Type B pancreatic cell (in vitro differentiated cells): ENCODE data around the gene WNT3. TPM values are rescaled to one million over a fixed set of nuclear protein-coding genes. Genes with fewer than 3 reads are reported as not detected.
A peak's percentile ranks its signal among the peaks of the same experiment; 100 is the strongest.

ENCODE experiments used
- DNase-seq: peaks from one replicate; pipeline ENCODE4 v3.0.0; 2021; ENCODE audit warnings: mixed read lengths; ENCODE audit not compliant: unreplicated experiment; ENCODE audit errors: extremely low spot score
- H3K27ac Mint-ChIP-seq: 2 replicates; pipeline ENCODE4 v1.8.0; 2021; ENCODE audit warnings: mild to moderate bottlenecking, mixed read lengths
- H3K27me3 Mint-ChIP-seq: 2 replicates; pipeline ENCODE4 v1.8.0; 2021; ENCODE audit warnings: mixed read lengths
- H3K36me3 Mint-ChIP-seq: 2 replicates; pipeline ENCODE4 v1.8.0; 2021; ENCODE audit warnings: mixed read lengths
- H3K4me1 Mint-ChIP-seq: one replicate; pipeline ENCODE4 v1.8.0; 2021; ENCODE audit warnings: mixed read lengths; ENCODE audit not compliant: unreplicated experiment
- H3K4me3 Mint-ChIP-seq: 2 replicates; pipeline ENCODE4 v1.8.0; 2021; ENCODE audit warnings: mild to moderate bottlenecking, mixed read lengths
- H3K9me3 Mint-ChIP-seq: 2 replicates; pipeline ENCODE4 v1.8.0; 2021; ENCODE audit warnings: mixed read lengths
- CTCF ChIP-seq: fragments of 200-600 bp; sonication (generic); conservative IDR thresholded peaks from 2 replicates; pipeline ENCODE4 v1.5.0; 2021; ENCODE audit warnings: antibody characterized with exemption, mild to moderate bottlenecking
- total RNA-seq: library from RNA; stranded (reverse); gene quantifications from 2 replicates; pipeline ENCODE4 v1.2.1, GENCODE V29; 2021; ENCODE audit warnings: low replicate concordance

Gene WNT3
- total RNA-seq, 1 donor from 2014 or later: 14.1 TPM

- Mint-ChIP-seq H3K27me3 (no peaks in the 10 kb centered on the region), H3K36me3 (peaks cover 4% of the 10 kb centered on the region), H3K4me3 (peak overlapping the region; percentile 71), H3K27ac (peak overlapping the region; percentile 51), H3K9me3 (no peaks in the 10 kb centered on the region), H3K4me1 (peaks cover 21% of the 10 kb centered on the region)
- no peak for DNase-seq
- no peak for TF ChIP-seq CTCF
Measured at GRCh38 chr17:46732754-46733398, 85.6 kb downstream of the WNT3 start.

GRCh38 chr17:46732160-46732559 is 86.3 kb downstream of the WNT3 start:
- no peak for DNase-seq
- H3K27ac Mint-ChIP-seq: no peak overlapping the region
- H3K4me1 Mint-ChIP-seq: peaks cover 22% of the 10 kb centered on the region
- H3K36me3 Mint-ChIP-seq: peaks cover 4% of the 10 kb centered on the region
- TF ChIP-seq CTCF: no peak
- H3K9me3 Mint-ChIP-seq: no peaks in the 10 kb centered on the region
- H3K27me3 Mint-ChIP-seq: no peaks in the 10 kb centered on the region
- peak overlapping the region; percentile 71 for H3K4me3 Mint-ChIP-seq

GRCh38 chr17:46730679-46731078 is 87.8 kb downstream of the WNT3 start:
- Mint-ChIP-seq H3K36me3 (peaks cover 4% of the 10 kb centered on the region), H3K4me3 (no peak overlapping the region), H3K27me3 (no peaks in the 10 kb centered on the region), H3K9me3 (no peaks in the 10 kb centered on the region), H3K4me1 (peaks cover 34% of the 10 kb centered on the region), H3K27ac (no peak overlapping the region)
- no peak for DNase-seq
- no peak for TF ChIP-seq CTCF

GRCh38 chr17:46730026-46730425 is 88.5 kb downstream of the WNT3 start:
- no peak for DNase-seq
- TF ChIP-seq CTCF: no peak
- Mint-ChIP-seq H3K4me1 (peaks cover 34% of the 10 kb centered on the region), H3K4me3 (no peak overlapping the region), H3K27ac (no peak overlapping the region), H3K27me3 (no peaks in the 10 kb centered on the region), H3K36me3 (peaks cover 4% of the 10 kb centered on the region), H3K9me3 (no peaks in the 10 kb centered on the region)

- Mint-ChIP-seq H3K27me3 (no peaks in the 10 kb centered on the region), H3K4me1 (peaks cover 24% of the 10 kb centered on the region), H3K27ac (peak overlapping the region; percentile 57), H3K4me3 (peak overlapping the region; percentile 23), H3K9me3 (no peaks in the 10 kb centered on the region), H3K36me3 (peaks cover 8% of the 10 kb centered on the region)
- no peak for DNase-seq
- no peak for TF ChIP-seq CTCF
Measured at GRCh38 chr17:46727572-46728348, 90.7 kb downstream of the WNT3 start.
